WERI-Rb-1 (cell line): ENCODE results near the gene PTPRS.

Experiments
- DNase-seq: peaks from one replicate; pipeline ENCODE4 v3.0.0-alpha.2; 2020
- H3K27ac ChIP-seq: fragments of 250-450 bp; sonication (Bioruptor Pico); 2 replicates; pipeline ENCODE4 v1.5.1; 2020; ENCODE audit warnings: mild to moderate bottlenecking, moderate library complexity
- H3K27me3 ChIP-seq: fragments of 250-450 bp; sonication (Bioruptor Pico); 2 replicates; pipeline ENCODE4 v1.5.1; 2021; ENCODE audit warnings: mild to moderate bottlenecking, low read depth, moderate library complexity; ENCODE audit not compliant: insufficient read depth, severe bottlenecking
- H3K36me3 ChIP-seq: fragments of 250-450 bp; sonication (Bioruptor Pico); 2 replicates; pipeline ENCODE4 v1.5.1; 2020; ENCODE audit warnings: mild to moderate bottlenecking, moderate library complexity
- H3K4me3 ChIP-seq: 2 replicates; pipeline ENCODE4 v1.5.1; 2011; ENCODE audit warnings: low read depth, mild to moderate bottlenecking, control low read depth, low read length
- H3K9me3 ChIP-seq: fragments of 250-450 bp; sonication (Bioruptor Pico); 2 replicates; pipeline ENCODE4 v1.5.1; 2021; ENCODE audit warnings: mild to moderate bottlenecking, moderate library complexity; ENCODE audit not compliant: severe bottlenecking
- CTCF ChIP-seq: IDR thresholded peaks from 2 replicates; pipeline ENCODE4 v1.5.1; 2011; ENCODE audit warnings: low read depth, mild to moderate bottlenecking, control low read depth, inconsistent platforms, low read length

Gene PTPRS

GRCh38 chr19:5337126-5337525, 3.5 kb downstream of the PTPRS start:
- no peaks in the 10 kb centered on the region for H3K9me3 ChIP-seq
- H3K27ac ChIP-seq, result peak overlapping the region; percentile 71
- no peaks in the 10 kb centered on the region for H3K27me3 ChIP-seq
- TF ChIP-seq CTCF, result no peak
- H3K4me3 ChIP-seq, result no peak overlapping the region
- peaks cover 12% of the 10 kb centered on the region for H3K36me3 ChIP-seq
- DNase-seq, result no peak

GRCh38 chr19:5336195-5336965, 4.2 kb downstream of the PTPRS start:
- H3K27me3 ChIP-seq, result no peaks in the 10 kb centered on the region
- peak overlapping the region; percentile 39 for H3K4me3 ChIP-seq
- peak overlapping the region; percentile 80 for H3K27ac ChIP-seq
- peak; percentile 60 for DNase-seq
- no peak for TF ChIP-seq CTCF
- H3K9me3 ChIP-seq, result no peaks in the 10 kb centered on the region
- H3K36me3 ChIP-seq, result peaks cover 12% of the 10 kb centered on the region

- peak overlapping the region; percentile 39 for H3K4me3 ChIP-seq
- no peaks in the 10 kb centered on the region for H3K27me3 ChIP-seq
- peak overlapping the region; percentile 67 for H3K27ac ChIP-seq
- peaks cover 12% of the 10 kb centered on the region for H3K36me3 ChIP-seq
- no peak for DNase-seq
- no peak for TF ChIP-seq CTCF
- H3K9me3 ChIP-seq, result no peaks in the 10 kb centered on the region
Observed at GRCh38 chr19:5335593-5335992, 5.0 kb downstream of the PTPRS start.

GRCh38 chr19:5334824-5335500, 5.7 kb downstream of the PTPRS start:
- Histone ChIP-seq H3K4me3 (no peak overlapping the region), H3K27me3 (no peaks in the 10 kb centered on the region)
- no peak for TF ChIP-seq CTCF

GRCh38 chr19:5334366-5334739, 6.3 kb downstream of the PTPRS start:
- peaks cover 12% of the 10 kb centered on the region for H3K36me3 ChIP-seq
- H3K4me3 ChIP-seq, result no peak overlapping the region
- H3K27ac ChIP-seq, result no peak overlapping the region
- TF ChIP-seq CTCF, result no peak
- H3K9me3 ChIP-seq, result no peaks in the 10 kb centered on the region
- H3K27me3 ChIP-seq, result no peaks in the 10 kb centered on the region
- DNase-seq, result no peak

More at GRCh38 chr19:5334824-5335500, 5.7 kb downstream of the PTPRS start:
- Histone ChIP-seq H3K27ac (peak overlapping the region; percentile 67), H3K9me3 (no peaks in the 10 kb centered on the region), H3K36me3 (peaks cover 12% of the 10 kb centered on the region)
- no peak for DNase-seq
